GM12874 (cell line): Measurements from ENCODE around the gene AP1S3.

ENCODE experiments used
- TF ChIP-seq, protein P1 (sequence below): IDR thresholded peaks from 2 replicates; pipeline ENCODE4 v1.5.1; 2011; ENCODE audit warnings: low read depth, mild to moderate bottlenecking, control low read depth, low read length, moderate library complexity; ENCODE audit not compliant: insufficient read depth

Gene AP1S3

DNA sequence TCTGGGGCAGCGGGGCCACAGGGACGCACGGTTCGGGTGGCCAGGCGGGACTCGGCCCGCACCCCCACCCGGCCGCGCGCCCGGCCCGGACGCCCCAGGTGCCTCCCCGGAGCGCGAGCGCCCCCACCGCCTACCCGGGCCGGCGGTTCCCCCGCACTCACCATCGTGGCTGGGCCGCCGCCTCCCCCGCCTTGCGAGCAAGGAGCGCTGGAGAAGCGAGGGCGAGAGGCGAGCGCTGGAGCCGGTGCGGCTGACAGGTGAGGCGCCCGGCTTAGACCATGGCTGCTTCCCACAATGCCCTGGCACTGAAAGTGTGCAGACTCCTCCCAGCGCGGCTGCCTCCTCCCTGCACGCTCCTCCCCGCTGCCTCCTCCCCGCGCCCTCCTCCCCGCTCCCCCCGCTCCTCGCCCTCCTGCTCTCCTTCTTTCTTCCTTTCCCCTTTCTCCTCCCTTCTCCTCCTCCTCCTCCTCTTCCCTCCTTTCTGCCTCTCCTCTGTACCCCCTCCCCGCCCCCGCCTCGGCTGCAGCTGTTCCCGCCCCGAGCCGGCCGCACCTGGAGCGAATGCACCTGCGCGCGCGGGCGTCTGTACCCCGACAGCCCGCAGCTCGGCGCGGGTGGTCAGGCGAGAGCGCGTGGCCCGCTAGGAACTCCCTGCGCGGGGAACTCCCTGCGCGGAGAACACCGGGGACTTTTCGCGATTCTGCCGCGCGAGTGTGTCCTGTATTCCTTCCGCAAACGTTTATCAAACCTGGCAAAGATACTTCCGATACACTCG is at the start of gene AP1S3:
Gene AP1S3 (minus strand): TSS at position 296 of the 775 bp plus-strand sequence. CDS start 132 bp downstream, at position 164.
- TF ChIP-seq, protein P1, sequence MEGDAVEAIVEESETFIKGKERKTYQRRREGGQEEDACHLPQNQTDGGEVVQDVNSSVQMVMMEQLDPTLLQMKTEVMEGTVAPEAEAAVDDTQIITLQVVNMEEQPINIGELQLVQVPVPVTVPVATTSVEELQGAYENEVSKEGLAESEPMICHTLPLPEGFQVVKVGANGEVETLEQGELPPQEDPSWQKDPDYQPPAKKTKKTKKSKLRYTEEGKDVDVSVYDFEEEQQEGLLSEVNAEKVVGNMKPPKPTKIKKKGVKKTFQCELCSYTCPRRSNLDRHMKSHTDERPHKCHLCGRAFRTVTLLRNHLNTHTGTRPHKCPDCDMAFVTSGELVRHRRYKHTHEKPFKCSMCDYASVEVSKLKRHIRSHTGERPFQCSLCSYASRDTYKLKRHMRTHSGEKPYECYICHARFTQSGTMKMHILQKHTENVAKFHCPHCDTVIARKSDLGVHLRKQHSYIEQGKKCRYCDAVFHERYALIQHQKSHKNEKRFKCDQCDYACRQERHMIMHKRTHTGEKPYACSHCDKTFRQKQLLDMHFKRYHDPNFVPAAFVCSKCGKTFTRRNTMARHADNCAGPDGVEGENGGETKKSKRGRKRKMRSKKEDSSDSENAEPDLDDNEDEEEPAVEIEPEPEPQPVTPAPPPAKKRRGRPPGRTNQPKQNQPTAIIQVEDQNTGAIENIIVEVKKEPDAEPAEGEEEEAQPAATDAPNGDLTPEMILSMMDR = 0 out of 2 replicates have a peak, but pooled peaks have one; percentile 15

DNA sequence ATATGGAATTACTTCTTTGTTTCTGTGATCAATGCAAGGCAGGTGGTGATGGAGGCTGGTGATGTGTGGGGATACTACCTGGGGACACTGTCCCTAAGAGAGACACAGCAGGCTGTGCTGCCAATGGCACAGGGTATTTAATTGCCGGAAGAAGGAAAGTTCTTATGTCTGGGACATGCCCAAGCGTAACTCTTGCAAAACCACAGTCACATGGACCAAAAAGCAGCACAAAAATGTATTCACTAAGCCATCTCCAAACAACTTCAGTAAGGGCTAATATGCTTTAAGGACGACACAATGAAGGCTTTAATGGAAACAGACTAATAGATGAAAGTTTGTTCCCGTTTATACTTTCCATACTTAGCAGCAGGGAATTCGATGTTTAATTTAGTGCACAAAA is 49.7 kb upstream of the AP1S3 start:
- TF ChIP-seq, protein P1 = no peak

DNA sequence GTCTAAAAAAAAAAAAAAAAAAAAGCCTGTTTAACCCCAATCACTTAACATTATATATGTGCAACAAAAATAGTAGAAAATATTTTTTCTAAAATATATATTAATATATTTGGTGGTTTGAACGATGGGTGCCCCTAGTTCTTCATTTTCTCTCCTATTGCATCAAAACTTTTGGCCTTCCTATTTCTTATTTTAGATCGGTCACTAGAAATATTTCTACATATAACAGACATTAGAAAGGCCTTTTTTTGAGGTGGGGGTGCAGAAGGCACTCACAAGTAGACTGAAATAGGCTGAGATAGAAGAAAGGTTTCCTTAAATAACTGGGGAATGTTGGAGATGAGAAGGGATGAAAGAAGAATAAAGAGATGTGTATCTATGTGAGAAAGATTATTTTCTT is 49.3 kb upstream of the AP1S3 start:
- TF ChIP-seq, protein P1 = no peak

DNA sequence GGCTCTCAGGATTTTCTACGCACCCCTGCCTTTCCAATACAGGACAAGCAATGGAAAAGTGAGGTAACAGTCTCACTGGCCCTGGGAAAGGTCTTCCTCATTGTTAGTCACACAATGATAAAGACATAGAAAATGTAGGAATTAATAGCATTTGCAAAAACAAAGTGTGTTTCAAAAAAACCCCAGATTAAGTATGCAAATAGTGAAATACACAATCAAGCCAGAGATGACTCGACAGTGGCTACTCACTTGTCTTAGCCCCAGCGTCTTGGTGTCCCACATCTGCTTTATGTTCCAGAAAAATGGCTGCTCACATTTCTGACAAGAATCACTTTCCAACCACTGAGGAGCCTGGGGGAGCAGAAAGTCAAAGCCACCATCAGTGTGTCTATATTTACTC is 47.0 kb upstream of the AP1S3 start:
- TF ChIP-seq, protein P1 = no peak

DNA sequence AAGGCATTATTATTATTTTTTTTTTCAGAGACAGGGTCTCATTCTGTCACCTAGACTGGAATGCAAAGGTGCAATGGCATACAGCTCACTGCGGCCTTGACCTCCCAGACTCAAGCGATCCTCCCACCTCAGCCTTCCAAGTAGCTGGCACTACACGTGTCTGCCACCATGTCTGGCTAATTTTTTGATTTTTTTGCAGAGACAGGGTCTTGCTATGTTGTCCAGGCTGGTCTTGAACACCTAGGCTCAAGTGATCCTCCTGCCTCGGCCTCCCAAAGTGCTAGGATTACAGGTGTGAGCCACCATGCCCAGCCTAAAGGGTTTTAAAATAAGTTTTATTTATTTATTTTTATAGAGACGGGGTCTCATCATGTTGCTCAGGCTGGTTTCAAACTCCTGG is 45.3 kb upstream of the AP1S3 start:
- TF ChIP-seq, protein P1 = no peak

DNA sequence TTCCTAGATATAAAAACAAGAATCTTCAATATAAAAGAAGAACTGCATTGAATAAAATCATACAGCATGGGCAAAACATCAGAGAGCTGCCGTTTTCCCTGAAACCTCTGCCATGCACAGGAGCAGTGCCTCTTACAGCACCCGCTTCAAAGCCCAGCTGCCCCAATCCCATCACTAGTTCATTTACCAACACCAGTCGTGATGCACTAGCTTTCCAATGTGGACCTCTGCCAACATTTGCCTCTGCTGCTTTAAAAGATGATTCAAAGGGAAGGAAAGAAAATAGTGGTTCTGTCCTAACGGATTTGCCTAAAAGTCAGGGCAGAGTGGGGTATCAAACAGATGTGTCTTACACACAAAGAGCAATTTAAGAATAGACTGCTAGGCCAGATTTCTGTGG is 43.4 kb upstream of the AP1S3 start:
- TF ChIP-seq, protein P1 = no peak

DNA sequence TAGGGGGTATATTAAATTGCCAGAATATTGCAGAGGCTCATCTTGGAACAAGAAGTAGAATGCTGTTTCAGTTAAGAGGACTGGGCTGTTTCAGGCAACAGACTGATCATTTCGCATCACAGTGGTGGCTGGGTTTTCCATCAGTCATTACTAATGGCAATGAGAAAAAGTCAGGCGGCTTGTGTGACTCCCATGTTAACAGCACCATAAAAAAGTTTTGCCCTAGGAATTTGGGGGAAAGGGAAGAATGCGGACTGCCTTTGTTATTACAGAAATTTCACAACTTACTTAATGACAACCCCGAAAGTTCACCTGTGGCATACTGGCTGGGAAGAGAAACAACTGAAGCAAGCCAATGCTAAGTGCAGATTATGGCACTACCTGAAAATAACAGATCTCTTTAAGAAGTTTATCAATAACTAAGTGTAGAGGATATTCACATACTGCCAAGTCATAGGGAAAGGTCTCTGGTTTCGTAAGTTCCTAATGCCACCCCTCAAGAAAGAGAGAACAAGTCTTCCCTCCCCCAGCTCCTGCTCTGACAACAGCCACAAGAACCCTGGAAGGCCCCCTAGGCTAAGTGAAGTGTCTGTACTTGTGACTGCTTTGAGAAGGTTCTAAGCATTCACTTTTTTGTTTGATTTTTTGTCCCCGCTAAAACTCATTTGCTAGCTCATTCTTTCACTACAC is 40.5 kb upstream of the AP1S3 start:
- TF ChIP-seq, protein P1 = no peak
